Nephron (organoid): ENCODE data around the gene DUSP16.

Source experiments
- H3K27ac Mint-ChIP-seq, 3 experiments: 2 replicates each; pipeline ENCODE4 v1.8.0; 2020; ENCODE audit warnings: mixed read lengths in 3 of 3, mild to moderate bottlenecking in 2 of 3, moderate library complexity in 1 of 3
- H3K27me3 Mint-ChIP-seq: 2 replicates; pipeline ENCODE4 v1.8.0; 2021; ENCODE audit warnings: low read depth, mild to moderate bottlenecking, moderate library complexity, mixed read lengths
- H3K36me3 Mint-ChIP-seq: 2 replicates; pipeline ENCODE4 v1.8.0; 2020; ENCODE audit warnings: low read depth, mixed read lengths
- H3K4me1 Mint-ChIP-seq: 2 replicates; pipeline ENCODE4 v1.8.0; 2020; ENCODE audit warnings: mixed read lengths
- H3K4me3 Mint-ChIP-seq, 3 experiments: 2 replicates each; pipeline ENCODE4 v1.8.0; 2020; ENCODE audit warnings: mild to moderate bottlenecking in 3 of 3, mixed read lengths in 3 of 3, moderate library complexity in 2 of 3
- H3K9me3 Mint-ChIP-seq: 2 replicates; pipeline ENCODE4 v1.8.0; 2020; ENCODE audit warnings: mixed read lengths
- TF ChIP-seq, protein P1 (sequence below), 3 experiments: fragments of 200-600 bp; sonication (generic); IDR thresholded peaks; one replicate each; pipeline ENCODE4 v1.5.0; 2021; ENCODE audit warnings: antibody characterized with exemption in 3 of 3; ENCODE audit not compliant: unreplicated experiment in 3 of 3

The DUSP16 gene, protein sequence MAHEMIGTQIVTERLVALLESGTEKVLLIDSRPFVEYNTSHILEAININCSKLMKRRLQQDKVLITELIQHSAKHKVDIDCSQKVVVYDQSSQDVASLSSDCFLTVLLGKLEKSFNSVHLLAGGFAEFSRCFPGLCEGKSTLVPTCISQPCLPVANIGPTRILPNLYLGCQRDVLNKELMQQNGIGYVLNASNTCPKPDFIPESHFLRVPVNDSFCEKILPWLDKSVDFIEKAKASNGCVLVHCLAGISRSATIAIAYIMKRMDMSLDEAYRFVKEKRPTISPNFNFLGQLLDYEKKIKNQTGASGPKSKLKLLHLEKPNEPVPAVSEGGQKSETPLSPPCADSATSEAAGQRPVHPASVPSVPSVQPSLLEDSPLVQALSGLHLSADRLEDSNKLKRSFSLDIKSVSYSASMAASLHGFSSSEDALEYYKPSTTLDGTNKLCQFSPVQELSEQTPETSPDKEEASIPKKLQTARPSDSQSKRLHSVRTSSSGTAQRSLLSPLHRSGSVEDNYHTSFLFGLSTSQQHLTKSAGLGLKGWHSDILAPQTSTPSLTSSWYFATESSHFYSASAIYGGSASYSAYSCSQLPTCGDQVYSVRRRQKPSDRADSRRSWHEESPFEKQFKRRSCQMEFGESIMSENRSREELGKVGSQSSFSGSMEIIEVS

DNA sequence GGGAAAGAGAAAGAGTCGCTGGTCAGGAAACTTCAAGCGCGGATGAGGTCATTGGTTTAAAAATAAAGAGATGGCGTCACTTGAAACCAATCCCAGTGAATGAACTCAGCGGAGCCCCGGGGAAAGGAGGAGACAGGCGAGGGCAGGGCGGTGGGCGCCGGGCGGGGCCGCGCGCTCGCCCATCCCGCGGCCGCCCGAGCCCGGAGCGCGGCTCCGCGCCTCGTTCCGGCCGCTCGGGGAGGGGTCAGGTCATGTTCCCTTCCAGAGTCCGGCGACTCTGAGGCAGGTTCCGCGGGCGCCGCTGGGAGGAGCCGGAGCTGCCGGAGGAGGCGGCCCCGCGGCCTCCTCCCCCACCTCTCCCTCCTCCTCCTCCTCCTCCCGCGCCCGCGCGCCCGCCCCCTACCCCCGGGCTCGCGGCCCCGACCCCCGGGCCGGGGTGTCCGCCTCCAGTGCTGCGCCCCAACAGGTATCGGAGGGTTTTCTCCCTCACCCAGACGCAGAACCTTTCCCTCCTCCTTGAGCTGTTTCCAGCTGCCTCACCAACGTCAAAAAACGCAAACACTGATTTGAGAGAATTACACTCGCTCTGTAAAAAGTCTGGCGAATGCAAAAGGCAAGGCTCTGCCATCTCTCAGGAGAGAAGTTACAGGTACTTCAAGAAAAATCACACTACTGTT is at the start of gene DUSP16:
Gene DUSP16, minus strand, starts transcription at position 279 of the 677 bp plus-strand sequence. CDS start 41,765 bp downstream, outside the sequence.
- H3K4me3 Mint-ChIP-seq = peak within 1 kb of the TSS; percentile 87 to 95 (median 94)
- H3K4me1 Mint-ChIP-seq = peaks cover 23% of the 10 kb centered on the region

DNA sequence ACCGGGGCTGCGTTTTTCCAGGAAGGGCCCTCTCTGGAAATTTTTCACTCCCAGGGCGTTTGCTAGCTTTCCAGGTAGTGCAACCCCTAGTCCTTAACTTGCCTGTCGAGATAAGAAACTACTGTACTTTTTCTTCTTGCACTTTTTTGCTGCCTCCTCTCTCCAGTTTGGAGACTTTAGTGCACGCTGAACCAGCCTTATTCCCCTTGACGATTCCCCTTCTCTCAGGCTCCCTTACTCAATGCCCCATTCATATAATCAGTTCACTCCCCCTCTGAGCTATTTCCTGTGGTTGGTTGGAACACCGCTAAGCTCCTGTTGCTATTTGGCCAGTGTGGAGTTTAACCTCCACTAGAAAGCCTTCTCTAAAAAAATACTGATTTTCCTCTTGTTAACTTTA is 49.7 kb upstream of the DUSP16 start:
- TF ChIP-seq, protein P1, sequence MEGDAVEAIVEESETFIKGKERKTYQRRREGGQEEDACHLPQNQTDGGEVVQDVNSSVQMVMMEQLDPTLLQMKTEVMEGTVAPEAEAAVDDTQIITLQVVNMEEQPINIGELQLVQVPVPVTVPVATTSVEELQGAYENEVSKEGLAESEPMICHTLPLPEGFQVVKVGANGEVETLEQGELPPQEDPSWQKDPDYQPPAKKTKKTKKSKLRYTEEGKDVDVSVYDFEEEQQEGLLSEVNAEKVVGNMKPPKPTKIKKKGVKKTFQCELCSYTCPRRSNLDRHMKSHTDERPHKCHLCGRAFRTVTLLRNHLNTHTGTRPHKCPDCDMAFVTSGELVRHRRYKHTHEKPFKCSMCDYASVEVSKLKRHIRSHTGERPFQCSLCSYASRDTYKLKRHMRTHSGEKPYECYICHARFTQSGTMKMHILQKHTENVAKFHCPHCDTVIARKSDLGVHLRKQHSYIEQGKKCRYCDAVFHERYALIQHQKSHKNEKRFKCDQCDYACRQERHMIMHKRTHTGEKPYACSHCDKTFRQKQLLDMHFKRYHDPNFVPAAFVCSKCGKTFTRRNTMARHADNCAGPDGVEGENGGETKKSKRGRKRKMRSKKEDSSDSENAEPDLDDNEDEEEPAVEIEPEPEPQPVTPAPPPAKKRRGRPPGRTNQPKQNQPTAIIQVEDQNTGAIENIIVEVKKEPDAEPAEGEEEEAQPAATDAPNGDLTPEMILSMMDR (IDR thresholded peaks at IDR 0.05; ENCODE audit: unreplicated experiment in 3 of 3) = no peak
- Mint-ChIP-seq H3K36me3 (peaks cover 17% of the 10 kb centered on the region), H3K9me3 (no peaks in the 10 kb centered on the region), H3K27ac (peak overlapping the region; percentile 96 to 97 (median 96)), H3K27me3 (no peaks in the 10 kb centered on the region), H3K4me1 (peaks cover 23% of the 10 kb centered on the region), H3K4me3 (peak overlapping the region; percentile 90 to 99 (median 93))

More for the DNA sequence above, at the start of gene DUSP16:
- peak within 1 kb of the TSS; percentile 91 to 97 (median 95) for H3K27ac Mint-ChIP-seq
- H3K9me3 Mint-ChIP-seq = peaks cover 13% of the 10 kb centered on the region
- TF ChIP-seq, protein P1 (IDR thresholded peaks at IDR 0.05; ENCODE audit: unreplicated experiment in 3 of 3) = no peak
- peaks cover 9% of the 10 kb centered on the region for H3K36me3 Mint-ChIP-seq
- H3K27me3 Mint-ChIP-seq = no peaks in the 10 kb centered on the region

DNA sequence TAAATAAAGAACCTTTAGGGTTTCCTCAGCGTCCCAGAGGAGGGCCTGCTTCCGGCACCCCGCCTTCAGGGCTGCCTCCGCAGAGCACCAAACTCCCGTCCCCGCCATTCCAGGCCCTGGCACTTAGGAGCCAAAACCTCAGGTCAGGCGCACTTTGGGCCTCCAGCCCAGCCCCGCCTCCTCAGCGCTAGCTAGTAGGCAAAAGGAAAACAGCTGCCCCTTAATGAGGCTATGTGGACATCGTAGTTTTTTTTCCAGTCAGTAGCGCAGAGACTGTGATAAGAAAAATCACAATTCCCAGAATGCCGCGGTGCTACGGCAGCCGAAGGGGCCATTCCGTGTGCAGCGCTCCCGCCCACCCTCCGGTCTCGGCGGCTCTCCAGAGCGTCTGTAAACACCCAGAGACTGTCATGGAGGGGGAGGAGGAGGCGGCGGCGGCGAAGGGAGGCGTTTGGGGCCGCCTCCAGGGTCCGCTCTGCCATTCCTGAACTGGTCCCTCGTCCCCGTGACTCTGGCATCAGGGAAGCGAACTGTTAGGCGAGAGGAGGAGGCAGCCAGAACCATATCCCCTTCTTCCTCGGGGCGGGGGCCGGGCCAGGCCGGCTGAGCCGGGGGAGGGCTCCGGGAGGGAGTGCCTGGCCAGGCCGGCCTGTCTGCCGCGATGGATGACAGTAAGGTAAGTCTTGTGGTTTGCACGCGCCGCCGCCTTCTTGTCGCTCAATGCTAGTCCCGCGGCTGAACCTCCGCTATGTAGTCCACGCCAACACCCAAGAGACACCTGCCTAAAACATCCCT is 49.0 kb upstream of the DUSP16 start, which contains the start of gene CREBL2:
Gene CREBL2, plus strand, starts transcription at position 365 of the 795 bp plus-strand sequence. Its CDS starts 297 bp downstream, at position 662.
- Mint-ChIP-seq H3K9me3 (no peaks in the 10 kb centered on the region), H3K36me3 (peaks cover 10% of the 10 kb centered on the region), H3K4me3 (peak within 1 kb of the TSS; percentile 90 to 99 (median 93)), H3K27me3 (no peaks in the 10 kb centered on the region), H3K27ac (peak within 1 kb of the TSS; percentile 96 to 97 (median 96)), H3K4me1 (peaks cover 21% of the 10 kb centered on the region)
- TF ChIP-seq, protein P1 (IDR thresholded peaks at IDR 0.05; ENCODE audit: unreplicated experiment in 3 of 3) = no peak

DNA sequence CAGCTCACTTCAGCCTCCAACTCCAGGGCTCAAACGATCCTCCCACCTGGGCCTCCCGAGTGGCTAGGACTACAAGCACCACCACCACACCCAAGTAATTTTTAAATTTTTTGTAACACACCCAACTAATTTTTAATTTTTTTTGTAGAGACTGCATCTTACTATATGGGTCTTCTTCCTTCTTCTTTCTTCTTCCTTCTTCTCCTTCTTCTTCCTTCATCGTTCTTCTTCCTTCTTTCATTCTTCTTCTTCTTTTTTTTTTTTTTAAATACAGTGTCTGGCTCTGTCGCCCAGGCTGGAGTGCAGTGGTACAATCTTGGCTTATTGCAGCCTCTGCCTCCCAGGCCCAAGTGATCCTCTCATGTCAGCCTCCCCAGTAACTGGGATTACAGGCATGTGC is 48.0 kb upstream of the DUSP16 start:
- H3K27me3 Mint-ChIP-seq = no peaks in the 10 kb centered on the region
- no peaks in the 10 kb centered on the region for H3K9me3 Mint-ChIP-seq
- peaks cover 4% of the 10 kb centered on the region for H3K36me3 Mint-ChIP-seq
- TF ChIP-seq, protein P1 (IDR thresholded peaks at IDR 0.05; ENCODE audit: unreplicated experiment in 3 of 3) = no peak
- peaks cover 19% of the 10 kb centered on the region for H3K4me1 Mint-ChIP-seq
- H3K27ac Mint-ChIP-seq = peak overlapping the region; percentile 96 to 97 (median 96)
- H3K4me3 Mint-ChIP-seq = peak overlapping the region; percentile 90 to 99 (median 93)

DNA sequence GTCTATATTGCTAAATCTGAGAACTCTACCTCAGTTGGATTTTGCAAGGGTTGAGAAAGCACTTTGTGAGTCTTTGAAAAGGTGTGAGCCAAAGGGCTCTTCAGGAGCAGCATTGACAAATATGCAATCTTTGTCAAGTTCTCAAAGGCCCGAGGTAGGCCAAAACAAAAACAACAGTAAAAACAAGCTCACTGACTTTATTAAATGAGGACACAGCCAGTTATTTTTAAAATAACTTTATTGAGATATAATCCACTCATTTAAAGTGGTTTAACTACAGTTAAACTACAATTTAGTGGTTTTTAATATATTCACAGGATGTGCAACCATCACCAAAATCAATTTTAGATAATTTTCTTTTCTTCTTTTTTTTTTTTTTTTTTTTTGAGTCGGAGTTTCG is 47.0 kb upstream of the DUSP16 start:
- no peaks in the 10 kb centered on the region for H3K27me3 Mint-ChIP-seq

More for the DNA sequence above, 47.0 kb upstream of the DUSP16 start:
- H3K4me3 Mint-ChIP-seq = no peak overlapping the region
- peaks cover 19% of the 10 kb centered on the region for H3K4me1 Mint-ChIP-seq
- no peak overlapping the region for H3K27ac Mint-ChIP-seq
- TF ChIP-seq, protein P1 (IDR thresholded peaks at IDR 0.05; ENCODE audit: unreplicated experiment in 3 of 3) = no peak
- peaks cover 4% of the 10 kb centered on the region for H3K36me3 Mint-ChIP-seq
- no peaks in the 10 kb centered on the region for H3K9me3 Mint-ChIP-seq
